IMR-90 (cell line): ENCODE results near the gene TSBP1. TPM values are rescaled to one million over a fixed set of nuclear protein-coding genes. Genes with fewer than 3 reads are reported as not detected.

Source experiments
- ATAC-seq: fragments of 200-7000 bp; cut with Tn5 transposase; 2 replicates; pipeline ENCODE4 v1.9.1; 2020; ENCODE audit warnings: low read depth, mild to moderate bottlenecking, moderate library complexity
- BruUV-seq: library from RNA; stranded (reverse); fragments of 400-500 nt; replicated peaks from 2 replicates; lab custom pipeline; 2021; lab: Mats Ljungman, UMichigan
- CTCF ChIA-PET: fragments of 300-600 bp; formaldehyde crosslinking; extraction: SDS; loops from one replicate; lab custom pipeline; 2021; ENCODE audit warnings: antibody characterized with exemption; lab: Yijun Ruan, JAX
- POLR2A ChIA-PET: fragments of 300-600 bp; sonication (Branson Sonifier 250); formaldehyde crosslinking; loops from one replicate; lab custom pipeline; 2022; ENCODE audit warnings: antibody characterized with exemption; ENCODE audit not compliant: unreplicated experiment; lab: Charles Lee
- DNase-seq: peaks from one replicate; pipeline ENCODE4 v3.0.0; 2013
- H2AFZ ChIP-seq: replicated peaks from 2 replicates; pipeline ENCODE3; 2013; ENCODE audit warnings: low read length, mild to moderate bottlenecking; ENCODE audit not compliant: poor library complexity
- H2AK5ac ChIP-seq: 2 replicates; pipeline ENCODE4 v1.6.1; 2013; ENCODE audit warnings: low read depth, low read length, inconsistent platforms
- H2AK9ac ChIP-seq: replicated peaks from 2 replicates; pipeline ENCODE3; 2013; ENCODE audit warnings: mild to moderate bottlenecking, low read depth, low read length, moderate library complexity; ENCODE audit not compliant: poor library complexity
- H2BK120ac ChIP-seq: 2 replicates; pipeline ENCODE4 v1.6.1; 2013; ENCODE audit warnings: low read depth, low read length, inconsistent platforms
- H2BK15ac ChIP-seq: 3 replicates; pipeline ENCODE4 v1.6.1; 2013; ENCODE audit warnings: low read depth, low read length, inconsistent platforms
- H2BK20ac ChIP-seq: 2 replicates; pipeline ENCODE4 v1.6.1; 2013; ENCODE audit warnings: low read depth, mild to moderate bottlenecking, inconsistent platforms, low read length, moderate library complexity
- H2BK5ac ChIP-seq: 2 replicates; pipeline ENCODE4 v1.6.1; 2013; ENCODE audit warnings: mild to moderate bottlenecking, low read depth, low read length, inconsistent platforms; ENCODE audit not compliant: poor library complexity, severe bottlenecking
- H3K14ac ChIP-seq: replicated peaks from 2 replicates; pipeline ENCODE4 v1.6.1; 2013; ENCODE audit warnings: low read depth, low read length, inconsistent platforms
- H3K18ac ChIP-seq: 2 replicates; pipeline ENCODE4 v1.6.1; 2013; ENCODE audit warnings: low read depth, low read length, control low read depth
- H3K23ac ChIP-seq: 2 replicates; pipeline ENCODE4 v1.6.1; 2013; ENCODE audit warnings: low read depth, low read length, inconsistent platforms
- H3K27ac ChIP-seq: 2 replicates; pipeline ENCODE4 v1.5.1; 2013; ENCODE audit warnings: mild to moderate bottlenecking, control low read depth, low read length; ENCODE audit not compliant: insufficient read depth
- H3K27me3 ChIP-seq: 2 replicates; pipeline ENCODE4 v1.6.1; 2013; ENCODE audit warnings: low read length; ENCODE audit not compliant: control insufficient read depth, insufficient read depth
- H3K36me3 ChIP-seq: 2 replicates; pipeline ENCODE4 v1.6.1; 2013; ENCODE audit warnings: low read length, mixed read lengths; ENCODE audit not compliant: control insufficient read depth, insufficient read depth
- H3K4ac ChIP-seq: 2 replicates; pipeline ENCODE4 v1.6.1; 2013; ENCODE audit warnings: low read depth, low read length, inconsistent platforms
- H3K4me1 ChIP-seq: 2 replicates; pipeline ENCODE4 v1.6.1; 2013; ENCODE audit warnings: low read length, mixed read lengths; ENCODE audit not compliant: control insufficient read depth, insufficient read depth
- H3K4me2 ChIP-seq: 2 replicates; pipeline ENCODE4 v1.6.1; 2013; ENCODE audit warnings: low read depth, mild to moderate bottlenecking, control low read depth, low read length, moderate library complexity
- H3K4me3 ChIP-seq: 2 replicates; pipeline ENCODE4 v1.5.1; 2013; ENCODE audit warnings: low read depth, mild to moderate bottlenecking, control low read depth, low read length, moderate library complexity; ENCODE audit not compliant: insufficient read depth
- H3K56ac ChIP-seq: 2 replicates; pipeline ENCODE4 v1.6.1; 2013; ENCODE audit warnings: low read length, inconsistent platforms; ENCODE audit not compliant: insufficient read depth; ENCODE audit errors: extremely low read depth
- H3K79me1 ChIP-seq, 2 experiments: 2 replicates each; pipeline ENCODE4 v1.6.1; 2013; ENCODE audit warnings: low read length in 2 of 2, inconsistent platforms in 1 of 2, low read depth in 1 of 2
- H3K9ac ChIP-seq: 2 replicates; pipeline ENCODE4 v1.6.1; 2013; ENCODE audit warnings: low read depth, low read length, control low read depth
- H3K9me1 ChIP-seq: 2 replicates; pipeline ENCODE4 v1.6.1; 2013; ENCODE audit warnings: low read length, inconsistent platforms; ENCODE audit not compliant: insufficient read depth
- H3K9me3 ChIP-seq: 2 replicates; pipeline ENCODE4 v1.6.1; 2013; ENCODE audit warnings: low read length; ENCODE audit not compliant: control insufficient read depth, insufficient read depth
- H4K20me1 ChIP-seq: 2 replicates; pipeline ENCODE4 v1.6.1; 2013; ENCODE audit warnings: low read length, inconsistent platforms; ENCODE audit not compliant: insufficient read depth
- H4K5ac ChIP-seq: 2 replicates; pipeline ENCODE4 v1.6.1; 2013; ENCODE audit warnings: mild to moderate bottlenecking, low read depth, low read length, control low read depth
- H4K8ac ChIP-seq, 2 experiments: 2 replicates each; pipeline ENCODE4 v1.6.1; 2013; ENCODE audit warnings: low read depth in 2 of 2, low read length in 2 of 2, control low read depth in 1 of 2, inconsistent platforms in 1 of 2
- H4K91ac ChIP-seq: 2 replicates; pipeline ENCODE4 v1.6.1; 2013; ENCODE audit warnings: low read depth, low read length, inconsistent platforms; ENCODE audit not compliant: insufficient read depth
- CHD1 ChIP-seq: IDR thresholded peaks from 2 replicates; pipeline ENCODE4 v1.6.1; 2012; ENCODE audit warnings: low read depth, low read length, improper control_type of control experiment
- WGBS, 2 experiments: methylation state at CpG; one replicate each; pipeline versions ENCODE4 v1.1.5 to v1.1.7; 2013; ENCODE audit warnings: missing lambda C conversion rate in 2 of 2; ENCODE audit not compliant: insufficient read length in 1 of 2; ENCODE audit errors: extremely low coverage in 2 of 2; 5-methylcytosine and 5-hydroxymethylcytosine counted together
- dilution Hi-C: fragments of 300-500 bp; cut with HindIII; formaldehyde crosslinking; loops from one replicate; pipeline ENCODE4 v1.14.3; 2018; ENCODE audit warnings: low sequenced_read_pairs; ENCODE audit not compliant: unreplicated experiment
- in situ Hi-C: fragments of 300-500 bp; cut with MboI; formaldehyde crosslinking; loops from 3 replicates; pipeline ENCODE4 v1.14.3; 2019; ENCODE audit warnings: low sequenced_read_pairs, inconsistent platforms, mixed read lengths
- intact Hi-C: fragments of 100-400 bp; cut with micrococcal nuclease; formaldehyde crosslinking; loops from 2 replicates; pipeline ENCODE4 v1.10.0; 2022
- polyA plus RNA-seq, 3 experiments: library from polyadenylated mRNA; depleted of rRNA; stranded (reverse); fragments of >200 nt; gene quantifications; 2 replicates each; pipeline ENCODE4 v1.2.3, GENCODE V29; 2012; ENCODE audit warnings: low replicate concordance in 1 of 3
- total RNA-seq: library from RNA; depleted of rRNA; stranded (reverse); fragments of >200 nt; gene quantifications from 2 replicates; pipeline ENCODE4 v1.2.3, GENCODE V29; 2012
- TF ChIP-seq, protein P1 (sequence below): conservative IDR thresholded peaks from 2 replicates; pipeline ENCODE4 v1.5.1; 2012; ENCODE audit warnings: mild to moderate bottlenecking, low read depth, low read length, improper control_type of control experiment

TSBP1 gene
- total and polyA plus RNA-seq, 2 of the 4 experiments (the other 2 are of a cell fraction), result not detected

- Histone ChIP-seq H3K27ac (no peak overlapping the region), H2BK120ac (no peak overlapping the region), H4K8ac (no peak overlapping the region), H4K20me1 (no peaks in the 10 kb centered on the region), H2BK20ac (no peak overlapping the region), H3K4me2 (no peak overlapping the region), H2AFZ (no peak overlapping the region), H2AK5ac (no peak overlapping the region), H3K36me3 (no peaks in the 10 kb centered on the region), H3K9ac (no peak overlapping the region), H3K56ac (no peak overlapping the region), H4K91ac (no peak overlapping the region), H3K18ac (no peak overlapping the region), H2BK5ac (no peak overlapping the region), H2AK9ac (no peak overlapping the region), H3K23ac (no peak overlapping the region), H3K27me3 (peaks cover 7% of the 10 kb centered on the region), H4K5ac (no peak overlapping the region), H3K4me1 (no peaks in the 10 kb centered on the region), H3K4ac (no peak overlapping the region), H3K9me3 (no peaks in the 10 kb centered on the region), H3K14ac (no peak overlapping the region), H2BK15ac (no peak overlapping the region), H3K9me1 (no peaks in the 10 kb centered on the region), H3K4me3 (no peak overlapping the region), H3K79me1 (no peaks in the 10 kb centered on the region)
- DNase-seq (no peak), ATAC-seq (no peak)
- dilution Hi-C loops, result no loop called here
- ChIA-PET CTCF (no interaction called here), POLR2A (no interaction called here)
- in situ Hi-C loops, result no loop called here
- TF ChIP-seq, protein P1, sequence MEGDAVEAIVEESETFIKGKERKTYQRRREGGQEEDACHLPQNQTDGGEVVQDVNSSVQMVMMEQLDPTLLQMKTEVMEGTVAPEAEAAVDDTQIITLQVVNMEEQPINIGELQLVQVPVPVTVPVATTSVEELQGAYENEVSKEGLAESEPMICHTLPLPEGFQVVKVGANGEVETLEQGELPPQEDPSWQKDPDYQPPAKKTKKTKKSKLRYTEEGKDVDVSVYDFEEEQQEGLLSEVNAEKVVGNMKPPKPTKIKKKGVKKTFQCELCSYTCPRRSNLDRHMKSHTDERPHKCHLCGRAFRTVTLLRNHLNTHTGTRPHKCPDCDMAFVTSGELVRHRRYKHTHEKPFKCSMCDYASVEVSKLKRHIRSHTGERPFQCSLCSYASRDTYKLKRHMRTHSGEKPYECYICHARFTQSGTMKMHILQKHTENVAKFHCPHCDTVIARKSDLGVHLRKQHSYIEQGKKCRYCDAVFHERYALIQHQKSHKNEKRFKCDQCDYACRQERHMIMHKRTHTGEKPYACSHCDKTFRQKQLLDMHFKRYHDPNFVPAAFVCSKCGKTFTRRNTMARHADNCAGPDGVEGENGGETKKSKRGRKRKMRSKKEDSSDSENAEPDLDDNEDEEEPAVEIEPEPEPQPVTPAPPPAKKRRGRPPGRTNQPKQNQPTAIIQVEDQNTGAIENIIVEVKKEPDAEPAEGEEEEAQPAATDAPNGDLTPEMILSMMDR, result no peak
- no peak for TF ChIP-seq CHD1
- no TSS peak for BruUV-seq
- intact Hi-C loops, result no loop called here
- no CpG with 5 or more reads among the region's 6 CpGs for WGBS, 2 experiments
These were observed 16.1 kb upstream of the TSBP1 start for GRCh38 chr6:32387589-32388340.
